HG03280 (cell line): Measurements from ENCODE around the gene AGAP2.
"Not testable (repeated sequence)": the region's sequence is repeated elsewhere in the genome, so short reads cannot be mapped to it uniquely, and the experiment has no call there.

Experiments used
- ATAC-seq: cut with Tn5 transposase; IDR thresholded peaks from one replicate; pipeline ENCODE4 v1.9.1; 2021; ENCODE audit warnings: mild to moderate bottlenecking, moderate library complexity; ENCODE audit not compliant: unreplicated experiment

Gene AGAP2

GRCh38 chr12:57724003-57724935, 14.3 kb downstream of the AGAP2 start:
- no peak for ATAC-seq

GRCh38 chr12:57723630-57723962, 14.9 kb downstream of the AGAP2 start:
- no peak for ATAC-seq

GRCh38 chr12:57722716-57723629, 15.6 kb downstream of the AGAP2 start:
- no peak for ATAC-seq

GRCh38 chr12:57721846-57722608, 16.5 kb downstream of the AGAP2 start:
- ATAC-seq, result not testable (repeated sequence)

GRCh38 chr12:57720606-57721595, 17.6 kb downstream of the AGAP2 start:
- no peak for ATAC-seq

GRCh38 chr12:57719777-57720605, 18.6 kb downstream of the AGAP2 start:
- no peak for ATAC-seq

- ATAC-seq, result no peak
Observed at GRCh38 chr12:57718641-57719528, 19.7 kb downstream of the AGAP2 start.

- no peak for ATAC-seq
Observed at GRCh38 chr12:57717846-57718640, 20.5 kb downstream of the AGAP2 start.

GRCh38 chr12:57717131-57717530, 21.4 kb downstream of the AGAP2 start:
- no peak for ATAC-seq

GRCh38 chr12:57716305-57716704, 22.2 kb downstream of the AGAP2 start:
- ATAC-seq, result no peak

- no peak for ATAC-seq
Observed at GRCh38 chr12:57715786-57716185, 22.8 kb downstream of the AGAP2 start.

- not testable (repeated sequence) for ATAC-seq
Observed at GRCh38 chr12:57715036-57715748, 23.4 kb downstream of the AGAP2 start.

- no peak for ATAC-seq
Observed at GRCh38 chr12:57713209-57713608, 25.3 kb downstream of the AGAP2 start.

GRCh38 chr12:57712701-57713100, 25.8 kb downstream of the AGAP2 start:
- ATAC-seq, result no peak

GRCh38 chr12:57708296-57708695, 30.2 kb downstream of the AGAP2 start:
- no peak for ATAC-seq

- ATAC-seq, result no peak
Observed at GRCh38 chr12:57707250-57707649, 31.3 kb downstream of the AGAP2 start.
